SK-N-MC (cell line): ENCODE data around the gene NUAK1.

Experiments used
- EZH2 ChIP-seq: fragments of 200-600 bp; sonication (generic); IDR thresholded peaks from one replicate; pipeline ENCODE4 v1.6.1; 2017; ENCODE audit warnings: antibody characterized with exemption
- POLR2AphosphoS5 ChIP-seq: IDR thresholded peaks from 2 replicates; pipeline ENCODE4 v1.6.1; 2012; ENCODE audit warnings: mild to moderate bottlenecking, low read depth, low read length, borderline replicate concordance

DNA sequence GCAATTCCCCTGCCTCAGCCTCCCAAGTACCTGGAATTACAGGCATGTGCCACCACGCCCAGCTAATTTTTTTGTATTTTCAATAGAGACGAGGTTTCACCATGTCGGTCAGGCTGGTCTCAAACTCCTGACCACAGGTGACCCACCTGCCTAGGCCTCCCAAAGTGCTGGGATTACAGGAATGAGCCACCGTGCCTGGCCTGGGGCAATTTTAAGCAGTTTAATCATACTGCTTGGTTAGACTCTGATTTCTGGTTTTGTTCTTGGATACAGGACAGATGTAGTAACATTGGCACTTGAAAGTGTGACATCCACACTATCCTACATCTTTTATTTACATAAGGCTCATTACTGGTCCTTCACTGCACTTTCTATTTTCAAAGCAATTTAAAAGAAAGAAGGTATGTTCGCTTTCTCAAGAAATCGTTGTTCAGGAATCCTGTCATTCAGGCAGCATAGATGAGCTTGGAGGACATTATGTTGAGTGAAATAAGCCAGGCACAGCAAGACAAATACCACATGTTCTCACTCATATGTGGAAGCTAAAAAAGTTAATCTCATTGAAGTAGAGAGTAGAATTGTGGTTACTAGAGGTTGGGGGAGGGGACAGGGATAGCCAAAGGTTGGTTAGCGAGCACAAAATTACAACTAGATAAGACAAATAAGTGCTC lies 4.0 kb upstream of the NUAK1 start:
- TF ChIP-seq EZH2 (no peak), POLR2AphosphoS5 (no peak)
